PFSK-1 (cell line): ENCODE results near the gene UBE4B.

Source experiments
- FOXP2 ChIP-seq: optimal IDR thresholded peaks from 2 replicates; pipeline ENCODE3; 2011; ENCODE audit warnings: borderline replicate concordance, control low read depth, inconsistent platforms; ENCODE audit not compliant: insufficient read depth; ENCODE audit errors: extremely low read length, extremely low read depth
- POLR2AphosphoS5 ChIP-seq: IDR thresholded peaks from 2 replicates; pipeline ENCODE4 v1.6.1; 2012; ENCODE audit warnings: low read depth, mild to moderate bottlenecking, control low read depth, low read length, moderate library complexity
- REST ChIP-seq, 2 experiments: IDR thresholded peaks; 2 replicates each; pipeline versions ENCODE4 v1.6.1 to v1.8.0; 2011 to 2012; ENCODE audit warnings: low read depth in 2 of 2, low read length in 2 of 2, control low read depth in 1 of 2, inconsistent platforms in 1 of 2, mild to moderate bottlenecking in 1 of 2, moderate library complexity in 1 of 2; ENCODE audit not compliant: insufficient read depth in 1 of 2
- SIN3A ChIP-seq: IDR thresholded peaks from 2 replicates; pipeline ENCODE4 v1.6.1; 2012; ENCODE audit warnings: mild to moderate bottlenecking, low read length, moderate library complexity, borderline replicate concordance; ENCODE audit not compliant: insufficient read depth
- TAF1 ChIP-seq: IDR thresholded peaks from 2 replicates; pipeline ENCODE4 v1.6.1; 2012; ENCODE audit warnings: low read length, control low read depth, borderline replicate concordance; ENCODE audit not compliant: insufficient read depth

- no peak for TF ChIP-seq SIN3A
- TF ChIP-seq REST (IDR thresholded peaks at IDR 0.05; ENCODE audit: insufficient read depth in 1 of 2, low read depth in 2 of 2, low read length in 2 of 2): no peak
- TF ChIP-seq POLR2AphosphoS5: no peak
- TF ChIP-seq TAF1: no peak
- no peak for TF ChIP-seq FOXP2
Observed at GRCh38 chr1:10213186-10213705, 180.5 kb downstream of the UBE4B start.
